ENCODE data around the gene PTPRG.

PTPRG gene

DNA sequence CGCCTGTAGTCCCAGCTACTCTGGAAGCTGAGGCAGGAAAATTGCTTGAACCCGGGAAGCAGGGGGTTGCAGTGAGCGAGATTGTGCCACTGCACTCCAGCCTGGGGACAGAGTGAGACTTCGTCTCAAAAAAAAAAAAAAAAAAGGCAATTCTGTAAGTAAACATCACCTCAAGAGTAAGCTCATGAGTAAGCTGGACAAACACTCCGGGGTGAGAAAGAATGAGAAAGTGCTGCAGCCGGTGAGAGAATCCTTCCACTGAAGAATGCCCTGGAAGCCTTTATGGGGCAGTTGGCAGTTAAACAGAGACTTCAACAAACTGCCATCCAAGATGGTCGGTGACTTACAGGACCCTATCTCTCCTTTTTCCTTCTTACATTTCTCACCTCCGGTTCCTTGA lies 764.5 kb downstream of the PTPRG start:
- Mint-ChIP-seq H3K27me3 (no peaks in the 10 kb centered on the region), H3K27ac (no peak overlapping the region), H3K36me3 (peaks cover 1% of the 10 kb centered on the region), H3K9me3 (no peaks in the 10 kb centered on the region), H3K4me3 (no peak overlapping the region), H3K4me1 (no peaks in the 10 kb centered on the region)
- DNase-seq = no peak
- CTCF ChIA-PET = no interaction called here

GRCh38 chr3:62329971-62330370 lies 768.6 kb downstream of the PTPRG start:
- CTCF ChIA-PET = no interaction called here
- Mint-ChIP-seq H3K36me3 (no peaks in the 10 kb centered on the region), H3K4me1 (no peaks in the 10 kb centered on the region), H3K27me3 (no peaks in the 10 kb centered on the region), H3K9me3 (no peaks in the 10 kb centered on the region), H3K4me3 (no peak overlapping the region), H3K27ac (no peak overlapping the region)
- DNase-seq = no peak

DNA sequence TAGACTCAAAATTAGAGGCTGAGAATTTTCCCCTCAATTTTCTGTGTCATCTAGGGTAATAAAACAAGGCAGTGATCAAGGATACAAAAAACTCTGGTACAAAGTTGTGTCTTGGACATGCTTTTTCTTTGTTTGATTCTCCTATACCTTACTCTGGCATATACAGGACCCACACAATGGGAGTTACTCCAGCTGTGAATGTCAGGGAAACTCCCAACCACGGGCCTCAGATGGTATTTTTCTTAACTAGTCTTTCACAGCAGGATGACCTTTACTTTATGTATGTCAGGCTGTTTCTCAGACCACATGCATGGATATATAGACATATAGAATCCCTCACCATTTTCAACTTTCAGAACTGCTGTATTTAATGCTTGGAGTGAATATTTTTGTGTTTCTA lies 770.6 kb downstream of the PTPRG start:
- CTCF ChIA-PET = interaction anchor here (1.6 kb wide), 1 partner anchor 9 kb away, joined by 6 read pairs; no protein-coding TSS in a partner anchor
- DNase-seq = no peak
- Mint-ChIP-seq H3K9me3 (no peaks in the 10 kb centered on the region), H3K27ac (no peak overlapping the region), H3K27me3 (no peaks in the 10 kb centered on the region), H3K4me3 (no peak overlapping the region), H3K36me3 (no peaks in the 10 kb centered on the region), H3K4me1 (no peaks in the 10 kb centered on the region)

DNA sequence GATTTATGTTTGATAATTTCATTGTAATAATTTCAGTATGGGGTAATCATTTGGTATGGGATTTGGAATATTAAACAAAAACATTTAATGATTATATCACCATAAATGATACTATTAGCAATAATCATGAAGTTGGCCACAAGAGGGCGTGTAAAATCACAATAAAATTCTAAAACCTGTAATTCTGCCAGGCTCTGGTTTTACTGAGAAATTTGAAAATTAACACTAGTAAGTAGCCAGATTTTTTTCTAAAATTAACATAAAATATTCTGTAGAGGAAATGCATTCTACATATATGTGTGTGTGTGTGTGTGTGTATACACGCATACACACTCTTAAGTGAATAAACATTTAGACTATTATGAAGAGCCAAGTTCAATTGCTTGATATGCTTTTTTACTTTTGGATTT lies 771.5 kb downstream of the PTPRG start:
- DNase-seq = no peak
- Mint-ChIP-seq H3K27ac (no peak overlapping the region), H3K4me3 (no peak overlapping the region), H3K4me1 (no peaks in the 10 kb centered on the region), H3K27me3 (no peaks in the 10 kb centered on the region), H3K9me3 (no peaks in the 10 kb centered on the region), H3K36me3 (no peaks in the 10 kb centered on the region)
- CTCF ChIA-PET = no interaction called here

GRCh38 chr3:62335196-62335595 lies 773.8 kb downstream of the PTPRG start:
- CTCF ChIA-PET = no interaction called here
- no peak overlapping the region for H3K27ac Mint-ChIP-seq
- no peaks in the 10 kb centered on the region for H3K27me3 Mint-ChIP-seq
- H3K4me1 Mint-ChIP-seq = no peaks in the 10 kb centered on the region
- no peak overlapping the region for H3K4me3 Mint-ChIP-seq
- no peak for DNase-seq
- H3K9me3 Mint-ChIP-seq = no peaks in the 10 kb centered on the region
- H3K36me3 Mint-ChIP-seq = no peaks in the 10 kb centered on the region

DNA sequence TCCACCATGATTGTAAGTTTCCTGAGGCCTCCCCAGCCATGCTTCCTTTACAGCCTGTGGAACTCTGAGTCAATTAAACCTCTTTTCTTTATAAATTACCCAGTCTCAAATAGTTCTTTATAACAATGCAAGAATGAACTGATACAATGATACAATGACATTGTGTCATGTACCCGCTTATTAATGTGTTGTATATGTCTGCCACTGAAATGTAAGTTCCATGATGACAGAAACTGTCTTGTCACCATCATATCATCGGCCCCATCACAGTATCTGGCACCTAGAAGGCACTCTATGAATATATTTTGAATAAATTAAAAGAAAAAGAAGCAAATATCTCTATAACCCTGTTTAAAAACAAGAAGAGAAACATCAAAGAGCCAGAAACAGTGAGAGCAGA lies 782.4 kb downstream of the PTPRG start:
- DNase-seq = no peak
- Mint-ChIP-seq H3K36me3 (no peaks in the 10 kb centered on the region), H3K27me3 (peaks cover 6% of the 10 kb centered on the region), H3K4me3 (no peak overlapping the region), H3K4me1 (no peaks in the 10 kb centered on the region), H3K27ac (no peak overlapping the region), H3K9me3 (no peaks in the 10 kb centered on the region)
- CTCF ChIA-PET = no interaction called here
